Limb (tissue), 2 donors: ENCODE results near the gene GK.
"Not testable (repeated sequence)": the region's sequence is repeated elsewhere in the genome, so short reads cannot be mapped to it uniquely, and the experiment has no call there.

Experiments
- DNase-seq, 2 donors: peaks; one replicate each; pipeline ENCODE4 v3.0.0-alpha.2; 2016; ENCODE audit errors: extremely low spot score in 2 of 2

The GK gene

DNA sequence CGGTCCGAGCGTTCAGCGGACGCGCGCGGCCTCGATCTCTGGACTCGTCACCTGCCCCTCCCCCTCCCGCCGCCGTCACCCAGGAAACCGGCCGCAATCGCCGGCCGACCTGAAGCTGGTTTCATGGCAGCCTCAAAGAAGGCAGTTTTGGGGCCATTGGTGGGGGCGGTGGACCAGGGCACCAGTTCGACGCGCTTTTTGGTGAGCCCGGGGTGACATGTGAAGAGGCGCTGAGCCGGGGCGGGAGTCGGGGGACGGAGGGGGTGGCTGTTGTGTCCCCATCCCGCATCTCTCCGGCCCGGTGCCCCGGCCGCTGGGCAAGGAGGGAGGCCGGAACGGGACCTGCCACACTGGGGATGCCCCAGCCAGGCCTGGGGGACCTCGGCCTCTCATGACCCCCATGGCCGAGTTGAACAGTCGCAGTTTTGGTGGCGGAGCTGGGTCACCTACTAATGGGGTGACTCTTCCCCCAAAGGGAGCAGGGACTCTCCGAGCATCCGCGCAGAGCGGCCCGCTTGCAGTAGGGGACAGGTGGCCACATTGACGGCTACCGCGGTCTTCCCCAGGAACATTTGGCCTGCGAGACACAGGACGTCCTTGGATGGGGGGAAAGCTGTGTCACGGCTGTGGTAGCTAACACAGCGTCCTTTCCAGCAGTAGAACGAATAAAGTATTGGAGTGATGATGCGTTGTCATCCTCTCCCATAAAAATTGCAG lies at the start of gene GK:
TSS of gene GK (plus strand) at position 9 of the 717 bp plus-strand sequence. CDS start at position 124, 115 bp downstream.
- peak in 1 of 2 donors; percentile 50 for DNase-seq

DNA sequence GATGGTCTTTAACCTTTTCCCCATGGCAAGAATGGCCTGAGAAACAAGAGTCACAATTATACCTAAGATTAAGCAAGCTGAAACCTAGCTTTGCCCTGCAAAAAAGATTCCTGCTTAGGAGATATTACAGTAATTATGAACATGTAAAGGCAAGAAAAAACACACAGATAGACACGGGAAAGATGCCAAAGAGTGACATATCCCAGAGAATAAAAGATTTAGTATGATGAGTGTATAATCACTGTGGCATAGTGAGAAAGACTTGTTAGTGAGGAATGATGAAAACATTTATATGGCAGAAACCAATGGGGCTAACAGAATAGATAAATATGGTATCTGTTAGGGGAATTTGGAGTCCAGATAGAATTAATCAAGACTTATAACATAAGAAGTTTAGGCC lies 46.1 kb upstream of the GK start:
- DNase-seq: no peak

DNA sequence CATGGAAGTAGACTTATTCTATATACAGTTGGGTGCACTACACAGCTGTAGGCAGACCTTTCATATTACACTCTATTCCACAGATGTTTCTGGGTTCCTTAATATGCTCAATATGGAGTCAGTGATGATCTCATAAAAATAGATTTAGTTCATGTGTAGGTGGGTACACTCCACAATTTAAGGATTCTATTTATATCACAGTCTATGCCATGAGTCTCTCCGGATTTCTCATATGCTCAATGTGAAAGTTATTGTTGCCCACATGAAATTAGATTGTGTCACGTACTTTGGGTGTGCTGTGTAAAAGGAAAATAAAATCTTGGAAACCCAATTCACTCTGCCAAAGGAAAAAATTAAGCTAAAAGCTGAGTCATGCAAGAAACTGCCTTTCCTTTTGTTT lies 43.2 kb upstream of the GK start:
- DNase-seq: no peak

DNA sequence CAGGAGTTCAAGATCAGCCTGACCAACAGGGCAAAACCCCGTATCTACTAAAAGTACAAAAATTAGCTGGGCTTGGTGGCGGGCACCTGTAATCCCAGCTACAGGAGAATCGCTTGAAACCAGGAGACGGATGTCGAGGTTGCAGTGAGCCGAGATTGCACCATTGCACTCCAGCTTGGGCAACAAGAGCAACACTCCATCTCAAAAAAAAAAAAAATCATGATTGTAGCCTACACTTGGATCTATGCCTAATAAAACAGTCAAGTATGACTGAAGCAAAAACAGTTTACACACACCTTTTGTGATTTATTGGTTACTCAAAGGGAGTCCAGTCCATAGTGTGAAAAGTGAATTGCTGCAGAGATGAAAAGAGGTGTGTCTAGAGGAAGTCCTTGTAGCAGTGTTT lies 41.0 kb upstream of the GK start:
- DNase-seq: no peak

DNA sequence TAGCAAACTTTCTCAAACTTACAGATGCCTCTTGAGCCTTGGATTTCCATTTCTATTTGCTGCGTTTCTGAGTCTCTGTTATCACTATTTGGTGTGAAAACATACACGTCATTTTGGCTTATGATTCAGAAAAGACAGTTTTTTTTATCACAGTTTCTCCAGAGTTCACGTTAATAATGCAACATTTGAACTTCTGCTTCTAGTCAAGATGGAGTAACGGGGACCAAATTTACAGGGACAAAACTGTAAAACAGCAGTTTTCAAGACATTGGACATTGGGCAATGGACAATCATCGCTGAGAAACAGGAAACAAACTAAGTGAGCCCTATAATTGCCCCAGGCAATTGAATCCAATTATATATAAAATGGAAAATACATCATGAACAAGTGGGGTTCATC lies 39.5 kb upstream of the GK start:
- DNase-seq: no peak

DNA sequence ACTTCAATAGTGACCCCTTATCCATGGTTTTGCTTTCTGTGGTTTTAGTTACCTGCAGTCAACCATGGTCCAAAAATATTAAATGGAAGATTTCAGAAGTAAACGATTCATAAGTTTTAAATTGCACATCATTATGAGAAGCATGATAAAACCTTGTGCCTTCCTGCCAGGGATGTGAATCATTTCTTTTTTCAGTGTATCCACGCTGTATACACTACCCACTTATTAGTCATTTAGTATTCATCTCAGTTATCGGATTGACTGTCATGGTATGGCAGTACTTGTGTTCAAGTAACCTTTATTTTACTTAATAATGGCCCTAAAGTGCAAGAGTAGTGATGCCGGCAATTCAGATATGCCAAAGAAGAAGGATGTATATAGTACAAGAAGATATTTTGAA lies 38.0 kb upstream of the GK start:
- DNase-seq: no peak

DNA sequence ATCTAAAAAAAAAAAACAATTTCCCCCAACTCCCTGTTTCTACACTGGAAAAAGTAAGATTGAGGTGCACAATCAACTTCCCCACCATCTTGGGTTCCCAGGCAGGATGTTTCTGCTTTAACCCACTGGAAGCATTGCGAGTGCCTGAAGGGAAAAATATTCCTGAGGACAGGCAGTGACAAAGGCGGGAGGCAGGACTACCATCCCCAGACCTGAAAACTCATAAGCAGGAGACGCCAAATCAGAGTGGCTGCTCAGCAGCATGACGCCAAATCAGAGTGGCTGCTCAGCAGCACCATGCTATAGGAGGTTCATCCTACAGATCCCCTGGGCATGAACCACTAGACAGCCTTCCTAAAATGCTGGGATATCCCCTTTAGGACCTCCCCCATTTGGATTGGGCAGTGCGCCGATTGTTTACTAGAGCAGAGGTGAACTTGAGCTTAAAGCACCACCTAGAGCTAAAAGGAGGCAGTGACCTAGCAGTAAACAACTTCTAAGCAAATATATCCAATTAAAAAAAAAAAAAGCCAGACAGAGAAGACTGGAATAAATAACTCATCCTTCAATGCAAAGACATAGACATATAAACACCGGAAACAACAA lies 35.0 kb upstream of the GK start:
- DNase-seq: no peak

DNA sequence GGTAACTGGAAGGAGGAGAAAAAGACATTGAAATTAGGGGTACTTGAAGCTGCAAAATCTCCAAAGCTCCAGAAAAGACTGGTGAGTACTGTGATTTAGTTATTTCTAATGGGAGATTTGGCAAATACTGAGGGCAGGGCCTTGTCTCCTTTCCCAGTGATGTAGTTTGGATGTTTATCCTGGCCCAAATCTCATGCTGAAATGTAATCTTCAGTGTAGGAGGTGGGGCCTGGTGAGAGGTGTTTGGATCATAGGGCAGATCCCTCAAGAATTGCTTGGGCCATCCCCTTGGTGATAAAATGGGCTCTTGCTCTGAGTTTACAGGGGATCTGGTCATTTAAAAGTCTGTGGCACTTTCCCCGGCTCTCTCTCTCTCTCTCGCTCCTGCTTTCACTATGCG lies 33.1 kb upstream of the GK start:
- no peak for DNase-seq

DNA sequence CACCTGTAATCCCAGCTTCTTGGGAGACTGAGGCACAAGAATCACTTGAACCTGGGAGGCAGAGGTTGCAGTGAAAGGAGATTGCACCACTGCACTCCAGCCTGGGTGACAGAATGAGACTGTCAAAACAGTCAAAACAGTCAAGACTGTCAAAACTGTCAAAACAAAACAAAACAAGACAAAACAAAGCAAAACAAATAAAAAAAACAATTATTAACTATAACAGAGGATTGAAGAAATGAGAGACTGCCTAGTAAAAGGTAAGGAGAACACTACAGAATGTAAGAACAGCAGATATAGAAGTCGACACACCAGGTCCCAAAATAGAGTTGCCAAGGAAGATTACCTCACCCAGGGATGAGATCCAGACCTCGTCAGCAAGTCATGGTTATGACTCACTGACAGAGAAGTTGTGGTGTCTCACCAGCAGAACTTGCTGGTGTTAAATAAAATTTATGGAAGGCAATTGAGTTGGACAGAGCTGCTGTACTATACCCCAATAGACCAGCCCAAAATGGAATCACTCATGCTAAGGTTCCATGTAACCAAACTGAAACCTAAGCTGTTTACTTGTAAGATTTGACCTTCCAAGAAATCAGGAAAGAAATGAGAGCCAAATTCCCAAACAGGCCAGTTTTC lies 32.1 kb upstream of the GK start:
- DNase-seq: no peak

DNA sequence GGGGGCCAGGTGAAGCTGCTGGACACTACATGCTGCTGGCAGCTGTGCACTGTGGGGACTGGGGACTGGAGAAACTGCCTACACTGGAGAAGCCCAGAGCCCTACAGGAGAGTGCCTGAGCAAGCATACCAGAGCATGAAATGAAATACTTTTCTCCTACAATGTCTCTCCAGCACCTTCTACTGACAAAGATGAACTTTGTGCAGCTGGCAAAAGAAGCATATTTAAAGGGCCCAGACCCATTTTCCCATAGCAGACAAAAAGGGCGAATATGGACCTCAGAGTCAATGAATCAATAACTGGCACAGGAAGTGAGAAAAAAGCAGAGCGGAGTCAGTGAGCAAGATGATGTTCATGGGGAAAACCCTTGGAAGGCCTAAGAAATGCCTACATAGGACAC lies 30.9 kb upstream of the GK start:
- no peak for DNase-seq

DNA sequence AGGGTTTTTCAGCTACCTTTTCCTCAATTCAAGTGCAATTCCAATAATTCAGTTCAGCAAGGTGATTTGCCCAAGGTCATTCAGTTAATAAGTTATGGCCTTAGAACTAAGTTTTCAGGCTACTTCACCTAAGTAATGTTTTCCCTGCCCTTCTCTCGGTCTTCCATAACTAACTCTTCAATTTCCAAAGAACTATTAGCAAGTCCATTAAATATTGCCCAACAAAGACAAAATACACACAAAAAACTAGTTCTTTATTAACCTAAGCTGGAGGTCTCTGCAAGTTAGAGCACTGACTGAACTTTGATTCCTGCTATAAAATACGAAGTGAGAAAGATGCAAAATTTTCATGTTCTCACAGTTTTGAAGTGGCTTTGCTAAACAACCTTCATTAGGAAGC lies 26.8 kb upstream of the GK start:
- no peak for DNase-seq

DNA sequence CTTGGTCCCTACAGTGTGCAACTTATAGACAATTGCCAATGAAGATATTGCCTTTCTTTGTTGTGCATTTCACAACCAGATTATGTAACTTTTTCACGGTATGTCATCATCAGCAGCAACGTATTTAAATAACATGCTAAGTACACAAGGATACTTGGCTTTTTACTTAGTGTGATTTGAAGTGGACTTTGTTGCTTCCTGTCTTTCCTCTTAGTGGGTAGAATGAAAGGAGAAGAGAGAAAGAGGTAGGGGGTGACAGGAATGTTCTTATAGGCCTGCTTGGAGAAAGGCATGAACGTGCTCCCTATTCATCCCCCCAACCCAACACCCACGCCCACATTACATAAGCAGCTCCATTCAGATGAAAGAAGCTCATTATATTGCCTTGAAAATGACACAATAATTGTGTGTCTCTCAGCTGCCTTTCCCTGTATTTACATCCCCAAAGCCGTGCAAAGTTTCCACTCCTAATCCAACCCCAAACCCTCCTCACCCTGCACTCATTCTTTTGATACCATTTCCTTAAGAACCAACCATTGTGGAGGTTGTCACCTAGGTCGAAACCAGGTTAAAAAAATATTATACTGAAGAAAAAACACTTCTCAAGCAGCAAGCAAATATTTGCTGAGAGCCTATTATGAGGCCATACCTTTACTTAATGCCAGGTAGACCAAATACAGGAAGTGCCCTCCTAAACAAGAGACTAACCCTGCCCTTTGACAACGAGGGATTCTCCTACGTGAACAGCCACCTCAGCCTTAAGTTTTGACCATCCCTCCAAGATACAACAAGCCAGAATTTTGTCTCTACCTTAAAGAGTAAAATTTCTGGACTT lies 25.2 kb upstream of the GK start:
- DNase-seq: no peak

DNA sequence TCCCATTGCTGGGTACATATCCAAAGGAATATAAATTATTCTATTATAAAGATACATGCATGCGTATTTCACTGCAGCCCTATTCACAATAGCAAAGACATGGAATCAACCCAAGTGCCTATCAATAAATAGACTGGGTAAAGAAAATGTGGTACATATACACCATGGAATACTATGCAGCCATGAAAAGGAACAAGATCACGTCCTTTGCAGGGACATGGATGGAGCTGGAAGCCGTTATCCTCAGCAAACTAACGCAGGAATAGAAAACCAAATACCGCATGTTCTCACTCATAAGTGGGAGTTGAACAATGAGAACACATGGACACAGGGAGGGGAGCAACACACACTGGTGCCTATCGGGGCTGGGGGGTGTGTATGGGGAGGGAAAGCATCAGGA lies 19.2 kb upstream of the GK start:
- DNase-seq: not testable (repeated sequence)

DNA sequence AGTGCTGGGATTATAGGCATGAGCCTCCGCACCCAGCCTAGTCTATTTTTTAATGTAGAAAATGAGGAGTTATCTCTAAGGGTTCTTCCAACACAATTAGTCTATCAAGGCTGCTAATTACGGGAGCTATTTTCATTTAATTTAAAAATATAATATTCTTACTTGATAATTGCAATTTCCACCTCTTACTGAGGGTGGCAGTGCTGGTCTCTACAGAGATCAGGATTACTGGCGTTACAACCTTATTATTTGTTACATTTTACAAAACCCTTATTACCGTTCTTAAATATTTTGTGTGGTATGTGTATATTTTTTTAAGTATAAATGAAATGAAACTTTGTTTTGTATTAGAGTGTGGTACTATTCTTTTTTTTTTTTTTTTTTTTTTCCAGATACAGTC lies 17.6 kb upstream of the GK start:
- no peak for DNase-seq

DNA sequence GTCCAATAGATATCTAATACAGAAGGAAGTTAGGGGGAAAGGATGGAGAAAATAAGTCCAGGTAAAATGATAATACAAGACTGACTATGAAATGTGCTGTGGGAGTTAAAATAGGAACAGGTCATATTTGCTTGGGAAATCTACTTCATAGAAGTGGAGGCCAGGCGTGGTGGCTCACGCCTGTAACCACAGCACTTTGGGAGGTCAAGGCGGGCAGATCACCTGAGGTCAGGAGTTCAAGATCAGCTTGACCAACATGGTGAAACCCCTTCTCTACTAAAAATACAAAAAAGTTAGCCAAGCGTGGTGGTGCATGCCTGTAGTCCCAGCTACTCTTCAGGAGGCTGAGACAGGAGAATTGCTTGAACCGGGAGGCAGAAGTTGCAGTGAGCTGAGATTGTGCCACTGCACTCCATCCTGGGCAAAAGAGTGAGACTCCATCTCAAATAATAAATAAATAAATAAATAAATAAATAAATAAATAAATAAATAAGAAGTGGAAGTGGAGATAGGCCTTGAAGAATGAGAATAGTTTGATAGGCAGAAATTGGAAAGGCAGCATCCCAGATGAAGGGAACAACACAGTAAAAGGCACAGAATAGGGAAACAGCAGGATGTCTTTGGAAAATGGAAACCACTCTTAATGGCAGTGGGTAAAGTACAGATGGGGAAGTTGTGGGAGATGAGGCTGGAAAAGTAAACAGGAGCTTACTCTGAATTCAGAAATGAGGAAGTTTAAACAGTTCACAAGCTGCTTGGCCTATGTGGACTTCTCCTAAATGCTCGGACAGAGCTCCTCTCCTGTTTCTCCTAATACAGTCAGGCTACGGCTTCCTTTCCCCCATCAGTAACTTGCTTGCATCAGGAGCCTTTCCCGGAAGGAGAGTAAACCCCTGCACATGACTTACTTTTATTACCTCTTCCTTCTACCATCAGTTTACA lies 15.1 kb upstream of the GK start:
- DNase-seq: no peak

DNA sequence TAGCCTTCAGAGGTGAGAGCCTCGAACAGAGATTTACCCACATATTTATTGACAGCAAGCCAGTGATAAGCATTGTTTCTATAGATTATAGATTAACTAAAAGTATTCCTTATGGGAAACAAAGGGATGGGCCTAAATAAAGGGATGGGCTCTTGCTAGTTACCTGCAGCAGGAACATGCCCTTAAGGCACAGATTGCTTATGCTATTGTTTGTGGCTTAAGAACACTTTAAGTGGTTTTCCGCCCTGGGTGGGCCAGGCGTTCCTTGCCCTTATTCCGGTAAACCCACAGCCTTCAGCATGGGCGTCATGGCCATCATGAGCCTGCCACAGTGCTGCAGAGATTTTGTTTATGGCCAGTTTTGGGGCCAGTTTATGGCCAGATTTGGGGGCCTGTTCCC lies 13.5 kb upstream of the GK start:
- DNase-seq: not testable (repeated sequence)

DNA sequence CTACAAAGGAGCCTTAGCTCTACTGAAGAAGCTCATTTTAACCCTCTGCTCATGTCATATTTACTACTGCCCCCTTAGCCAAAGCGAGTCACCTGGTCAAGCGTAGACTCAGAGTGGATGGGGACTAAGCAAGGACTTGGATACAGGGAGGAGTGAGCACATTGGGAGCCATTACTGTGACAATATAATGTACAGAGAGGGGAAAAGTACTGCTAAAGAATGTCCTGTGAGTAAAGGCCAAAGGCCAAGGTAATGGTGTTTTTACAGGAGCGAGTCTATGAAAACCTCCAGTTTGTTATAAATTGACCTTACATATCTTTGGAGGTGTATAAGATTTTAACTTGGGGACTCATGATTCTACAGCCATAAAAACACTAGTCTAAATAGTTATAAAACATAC lies 10.6 kb upstream of the GK start:
- DNase-seq: no peak

DNA sequence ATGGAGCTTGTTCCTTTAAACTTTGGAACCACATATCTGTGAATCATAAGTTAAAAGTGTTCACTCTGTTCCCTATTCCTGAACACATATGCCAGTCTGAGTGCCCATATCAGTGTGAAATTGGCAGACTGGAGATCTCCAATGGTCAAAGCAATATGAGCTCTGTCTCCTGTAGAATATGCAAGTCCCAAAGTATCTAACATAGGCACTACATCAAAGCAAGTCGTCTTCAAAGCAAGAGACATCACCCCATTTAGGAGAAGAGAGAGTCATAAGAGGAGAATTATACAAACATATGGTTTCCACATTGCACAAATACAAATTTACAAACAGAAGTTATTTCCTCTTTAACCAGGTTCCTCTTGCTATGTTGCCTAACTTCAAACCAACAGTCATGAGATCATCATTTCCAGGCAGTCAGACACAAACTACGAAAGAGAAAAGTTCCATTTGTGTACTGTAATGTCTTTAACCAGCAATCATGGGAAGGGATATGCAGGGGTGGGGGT lies 9.9 kb upstream of the GK start:
- DNase-seq: no peak

DNA sequence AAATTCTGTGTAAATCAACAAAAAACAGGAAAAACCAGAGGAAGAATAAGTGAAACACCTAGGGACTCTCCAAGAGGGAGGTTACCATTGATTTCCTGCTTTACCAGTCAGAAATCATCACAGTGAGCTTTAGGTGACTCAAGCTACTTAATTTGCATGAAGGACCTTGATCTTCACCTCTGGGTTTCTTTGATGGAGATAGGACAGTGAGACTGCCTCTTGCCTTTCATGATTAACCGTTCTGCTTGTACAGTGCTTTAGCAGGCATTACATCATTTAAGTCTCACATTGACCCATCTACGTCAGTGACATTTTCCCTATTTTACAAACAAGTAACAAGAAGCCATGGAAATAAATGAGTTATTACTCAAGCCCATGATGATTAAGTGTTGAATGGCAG lies 3.4 kb upstream of the GK start:
- no peak for DNase-seq

DNA sequence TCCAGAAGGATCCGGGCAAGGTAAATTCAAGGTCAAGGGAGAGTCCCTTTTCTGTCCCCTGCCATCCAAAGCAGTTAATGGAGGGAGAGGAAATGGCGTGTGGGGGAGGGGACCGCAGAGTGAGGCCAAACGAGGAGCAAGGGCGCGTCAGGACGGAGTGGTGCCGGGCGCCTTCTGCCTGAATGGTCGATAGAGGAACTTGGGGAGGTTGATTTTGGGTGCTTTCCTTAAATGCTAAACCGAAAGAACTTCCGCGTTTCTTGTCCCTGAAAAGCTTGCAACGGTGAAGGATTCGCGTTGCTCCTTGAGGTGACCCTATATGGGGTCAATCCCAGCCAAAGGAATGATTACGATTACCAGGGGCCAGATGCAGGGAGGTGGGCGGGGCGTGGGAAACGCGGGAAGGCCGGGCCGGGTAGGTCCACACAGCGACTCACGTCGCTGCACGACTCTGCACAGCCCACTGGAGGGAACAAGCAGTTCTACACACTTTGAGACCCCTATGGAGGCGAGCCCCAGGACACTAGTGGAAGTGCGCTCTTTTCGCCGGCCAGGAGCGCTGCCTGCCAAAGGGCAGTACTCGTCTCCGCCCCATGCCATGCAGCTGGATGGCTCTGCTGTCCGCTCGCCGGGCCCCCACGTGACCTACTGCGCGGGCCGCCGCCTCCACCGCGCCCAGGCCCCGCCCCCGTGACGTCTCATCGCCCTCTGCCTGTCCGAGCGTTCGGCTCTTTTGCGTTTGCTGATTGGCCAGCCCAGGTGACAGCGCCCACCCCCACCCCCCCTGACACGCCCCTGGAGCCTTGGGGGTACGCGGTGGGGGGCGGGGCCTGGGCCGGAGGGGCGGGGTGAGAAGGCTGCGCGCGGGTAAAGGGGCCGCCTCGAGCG lies 452 bp upstream of the GK start:
- peak; percentile 80 to 95 for DNase-seq
